Neural cell (in vitro differentiated cells): ENCODE measurements around the gene CD248. TPM values are rescaled to one million over a fixed set of nuclear protein-coding genes. Genes with fewer than 3 reads are reported as not detected.

ENCODE experiments used
- H2AFZ ChIP-seq: fragments of 200-600, 300-800 bp; sonication (generic), shearing (Covaris generic); 2 replicates; pipeline ENCODE4 v1.6.0; 2014; ENCODE audit warnings: low read depth, mild to moderate bottlenecking, antibody characterized with exemption, low read length, moderate library complexity
- H3F3A ChIP-seq: fragments of 200-600 bp; shearing (Covaris generic); 2 replicates; pipeline ENCODE4 v1.6.1; 2016; ENCODE audit warnings: mild to moderate bottlenecking, moderate library complexity, mixed read lengths, antibody characterized with exemption, low read length; ENCODE audit not compliant: insufficient read depth, poor library complexity, severe bottlenecking
- H3K27ac ChIP-seq: fragments of 200-600, 300-800 bp; sonication (generic), shearing (Covaris generic); 2 replicates; pipeline ENCODE4 v1.5.1; 2014; ENCODE audit warnings: mild to moderate bottlenecking, low read length, moderate library complexity
- H3K27me3 ChIP-seq: fragments of 300-800, 200-600 bp; sonication (generic), shearing (Covaris generic); 2 replicates; pipeline ENCODE4 v1.6.0; 2014; ENCODE audit warnings: mild to moderate bottlenecking, low read depth, low read length, moderate library complexity; ENCODE audit not compliant: insufficient read depth
- H3K36me3 ChIP-seq: fragments of 300-800, 200-600 bp; sonication (generic), shearing (Covaris generic); 2 replicates; pipeline ENCODE4 v1.5.1; 2014; ENCODE audit warnings: mild to moderate bottlenecking, antibody characterized with exemption, low read length, moderate library complexity; ENCODE audit not compliant: insufficient read depth
- H3K4me2 ChIP-seq: fragments of 300-800, 200-600 bp; sonication (generic), shearing (Covaris generic); 2 replicates; pipeline ENCODE4 v1.6.0; 2014; ENCODE audit warnings: mild to moderate bottlenecking, low read length
- H3K4me3 ChIP-seq: fragments of 300-800, 200-600 bp; sonication (generic), shearing (Covaris generic); 2 replicates; pipeline ENCODE4 v1.5.1; 2014; ENCODE audit warnings: mild to moderate bottlenecking, low read length, moderate library complexity
- H3K79me2 ChIP-seq: fragments of 200-600 bp; shearing (Covaris generic); replicated peaks from 2 replicates; pipeline ENCODE4 v1.6.0; 2014; ENCODE audit warnings: mild to moderate bottlenecking, low read length, moderate library complexity; ENCODE audit not compliant: insufficient read depth
- H3K9ac ChIP-seq: fragments of 300-800, 200-600 bp; sonication (generic), shearing (Covaris generic); 2 replicates; pipeline ENCODE4 v1.6.1; 2016; ENCODE audit warnings: mild to moderate bottlenecking, low read length, mixed read lengths
- H3K9me2 ChIP-seq: fragments of 200-600 bp; shearing (Covaris generic); 2 replicates; pipeline ENCODE4 v1.6.1; 2016; ENCODE audit warnings: mild to moderate bottlenecking, low read length, mixed read lengths; ENCODE audit not compliant: insufficient read depth
- H3K9me3 ChIP-seq: fragments of 200-600, 300-800 bp; sonication (generic), shearing (Covaris generic); 2 replicates; pipeline ENCODE4 v1.6.1; 2016; ENCODE audit warnings: mild to moderate bottlenecking, mixed run types, low read length, moderate library complexity, mixed read lengths
- H4K20me1 ChIP-seq: fragments of 200-600 bp; shearing (Covaris generic); 2 replicates; pipeline ENCODE4 v1.6.1; 2016; ENCODE audit warnings: mild to moderate bottlenecking, mixed run types; ENCODE audit not compliant: insufficient read depth
- CTCF ChIP-seq: fragments of 450-650 bp; IDR thresholded peaks from 2 replicates; pipeline ENCODE4 v1.5.1; 2014; ENCODE audit warnings: antibody characterized with exemption, mild to moderate bottlenecking, moderate library complexity; ENCODE audit not compliant: poor library complexity, severe bottlenecking
- EP300 ChIP-seq: fragments of 450-650 bp; conservative IDR thresholded peaks from 2 replicates; pipeline ENCODE4 v1.6.1; 2014; ENCODE audit warnings: antibody characterized with exemption, mild to moderate bottlenecking, moderate library complexity; ENCODE audit not compliant: poor library complexity, severe bottlenecking
- EZH2 ChIP-seq: fragments of 200-600, 300-800 bp; shearing (Covaris generic), sonication (generic); IDR thresholded peaks from 2 replicates; pipeline ENCODE4 v1.6.1; 2014; ENCODE audit warnings: antibody characterized with exemption, low read length, borderline replicate concordance, mild to moderate bottlenecking; ENCODE audit not compliant: insufficient read depth, poor library complexity, severe bottlenecking
- POLR2AphosphoS5 ChIP-seq: IDR thresholded peaks from 2 replicates; pipeline ENCODE4 v1.6.1; 2012
- RAD21 ChIP-seq: fragments of 450-650 bp; conservative IDR thresholded peaks from 2 replicates; pipeline ENCODE4 v1.6.1; 2014; ENCODE audit warnings: antibody characterized with exemption, mild to moderate bottlenecking, moderate library complexity
- REST ChIP-seq: IDR thresholded peaks from 2 replicates; pipeline ENCODE4 v1.6.1; 2012; ENCODE audit warnings: borderline replicate concordance
- SMC3 ChIP-seq: fragments of 450-650 bp; conservative IDR thresholded peaks from 2 replicates; pipeline ENCODE4 v1.6.1; 2014; ENCODE audit warnings: antibody characterized with exemption, mild to moderate bottlenecking, moderate library complexity; ENCODE audit not compliant: poor library complexity
- TAF1 ChIP-seq: IDR thresholded peaks from 2 replicates; pipeline ENCODE4 v1.6.1; 2012; ENCODE audit warnings: low read depth
- polyA plus RNA-seq: library from polyadenylated mRNA; depleted of rRNA; stranded (reverse); fragments of >200 nt; gene quantifications from 2 replicates; pipeline ENCODE4 v1.2.3, GENCODE V29; 2014

CD248 gene
- polyA plus RNA-seq, 1 donor from 2014 or later, result not detected

- H2AFZ ChIP-seq, result no peak overlapping the region
- no peaks in the 10 kb centered on the region for H3K9me3 ChIP-seq
- H3K9ac ChIP-seq, result no peak overlapping the region
- no peaks in the 10 kb centered on the region for H3K36me3 ChIP-seq
- peaks cover 11% of the 10 kb centered on the region for H3K27me3 ChIP-seq
- no peaks in the 10 kb centered on the region for H3F3A ChIP-seq
- H3K9me2 ChIP-seq, result no peaks in the 10 kb centered on the region
- no peaks in the 10 kb centered on the region for H4K20me1 ChIP-seq
- H3K4me3 ChIP-seq, result no peak overlapping the region
- H3K27ac ChIP-seq, result no peak overlapping the region
- no peaks in the 10 kb centered on the region for H3K79me2 ChIP-seq
- TF ChIP-seq EP300, result no peak
- no peak for TF ChIP-seq POLR2AphosphoS5
- TF ChIP-seq CTCF, result no peak
- no peak for TF ChIP-seq SMC3
- TF ChIP-seq RAD21, result no peak
- no peak overlapping the region for H3K4me2 ChIP-seq
Observed at GRCh38 chr11:66310324-66310723, 6.5 kb downstream of the CD248 start.

GRCh38 chr11:66309475-66309874, 7.4 kb downstream of the CD248 start:
- TF ChIP-seq TAF1 (no peak), CTCF (no peak), RAD21 (no peak), SMC3 (no peak), EZH2 (no peak), REST (no peak)
- H3K27ac ChIP-seq, result no peak overlapping the region
- no peaks in the 10 kb centered on the region for H3K79me2 ChIP-seq
- no peaks in the 10 kb centered on the region for H4K20me1 ChIP-seq
- H3K4me2 ChIP-seq, result no peak overlapping the region
- H2AFZ ChIP-seq, result no peak overlapping the region
- no peaks in the 10 kb centered on the region for H3K9me3 ChIP-seq
- H3K4me3 ChIP-seq, result no peak overlapping the region
- peaks cover 11% of the 10 kb centered on the region for H3K27me3 ChIP-seq
- H3K36me3 ChIP-seq, result no peaks in the 10 kb centered on the region
- no peaks in the 10 kb centered on the region for H3F3A ChIP-seq
- H3K9me2 ChIP-seq, result no peaks in the 10 kb centered on the region
- H3K9ac ChIP-seq, result no peak overlapping the region
